Vein endothelial cell (primary cell): ENCODE data around the gene MAP3K1. TPM values are rescaled to one million over a fixed set of nuclear protein-coding genes. Genes with fewer than 3 reads are reported as not detected.

ENCODE experiments used
- total RNA-seq: library from RNA; depleted of rRNA; stranded (reverse); fragments of >200 nt; gene quantifications from 2 replicates; pipeline ENCODE4 v1.2.3, GENCODE V29; 2012

Gene MAP3K1
- 26.3 and 29.7 TPM in 2 replicates for total RNA-seq

GRCh38 chr5:56814963-56815657, at the start of gene MAP3K1:
TSS of gene MAP3K1 (plus strand) at chr5:56815549. CDS start at chr5:56815574, 25 bp downstream.

DNA sequence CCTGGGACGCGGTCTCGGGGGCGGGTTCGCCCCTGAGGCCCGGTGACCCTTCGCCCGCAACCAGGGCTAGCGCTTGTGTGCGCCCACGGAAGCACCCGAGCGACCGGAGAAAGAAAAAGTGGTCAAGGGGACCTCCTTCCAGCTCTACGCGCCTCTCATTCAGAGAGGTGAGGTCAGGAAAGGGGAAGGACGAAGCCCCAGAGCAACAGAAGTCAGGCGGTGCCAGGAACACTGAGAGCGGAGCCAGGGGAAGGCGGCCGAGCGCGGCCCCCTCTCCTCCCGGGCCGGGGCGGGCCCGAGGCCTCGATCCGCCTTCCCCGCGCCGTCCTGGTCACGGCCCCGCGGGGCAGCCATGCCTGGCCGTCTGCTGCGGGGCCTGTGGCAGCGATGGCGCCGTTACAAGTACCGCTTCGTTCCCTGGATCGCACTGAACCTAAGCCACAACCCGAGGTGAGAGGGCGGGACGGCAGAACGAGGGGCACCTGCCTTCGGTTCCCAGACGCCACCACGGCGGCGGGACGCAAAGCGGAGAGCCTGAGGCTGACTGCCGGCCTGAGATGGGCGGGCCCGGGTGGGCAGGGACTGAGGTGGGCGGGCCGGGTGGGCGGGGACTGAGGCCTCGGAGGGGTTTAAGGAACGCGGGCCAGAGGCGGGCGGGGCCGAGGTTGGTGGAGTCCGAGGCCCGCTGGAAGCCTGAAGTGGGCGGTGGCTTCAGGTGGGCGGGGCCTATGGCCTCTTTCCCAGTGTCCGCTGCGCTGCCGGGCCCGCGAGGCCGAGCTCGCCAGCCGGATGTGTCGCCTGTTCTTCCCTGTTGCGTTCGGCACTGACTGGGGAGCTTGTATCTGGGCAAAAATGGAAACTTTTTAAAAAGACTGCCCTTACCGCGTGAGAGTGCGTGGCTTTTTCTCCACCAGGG, 94.2 kb downstream of the MAP3K1 start, which contains the start of gene SETD9:
Gene SETD9 (plus strand): TSS at position 303 of the 916 bp plus-strand sequence. CDS start 50 bp downstream, at position 353.

Other genes with a start within 250 kb of the MAP3K1 start
- 15.0 and 18.4 TPM in 2 replicates for gene SETD9, start 94.0 kb downstream of the MAP3K1 start, total RNA-seq
- 27.3 and 29.1 TPM in 2 replicates for gene MIER3, start 136.6 kb downstream of the MAP3K1 start, total RNA-seq